H1 (cell line): ENCODE measurements around the gene CSRP1. TPM values are rescaled to one million over a fixed set of nuclear protein-coding genes. Genes with fewer than 3 reads are reported as not detected.

Experiments
- ATF2 ChIP-seq: IDR thresholded peaks from 2 replicates; pipeline ENCODE4 v1.6.1; 2012; ENCODE audit warnings: low read length, inconsistent platforms
- CHD2 ChIP-seq: IDR thresholded peaks from 2 replicates; pipeline ENCODE4 v1.6.1; 2012; ENCODE audit warnings: low read length, improper control_type of control experiment
- EP300 ChIP-seq, 2 experiments: IDR thresholded peaks; 1 replicate in 1 of 2; 2 replicates in 1 of 2; pipeline ENCODE4 v1.6.1; 2011 to 2012; ENCODE audit warnings: low read depth in 2 of 2, low read length in 2 of 2, mild to moderate bottlenecking in 2 of 2, borderline replicate concordance in 1 of 2, inconsistent platforms in 1 of 2, moderate library complexity in 1 of 2
- HDAC6 ChIP-seq: IDR thresholded peaks from one replicate; pipeline ENCODE4 v1.7.1; 2012; ENCODE audit warnings: low read depth, mild to moderate bottlenecking, inconsistent platforms, low read length, moderate library complexity
- KDM1A ChIP-seq: fragments of 200-600, 300-600 bp; sonication (generic); IDR thresholded peaks from 2 replicates; pipeline ENCODE4 v1.7.1; 2016; ENCODE audit warnings: mild to moderate bottlenecking, low read length, borderline replicate concordance
- RAD21 ChIP-seq, 2 experiments: IDR thresholded peaks in 1 of 2; conservative IDR thresholded peaks in 1 of 2; 2 replicates each; pipeline ENCODE4 v1.6.1; 2011; ENCODE audit warnings: low read depth in 2 of 2, low read length in 2 of 2, improper control_type of control experiment in 1 of 2, inconsistent platforms in 1 of 2, mild to moderate bottlenecking in 1 of 2, moderate library complexity in 1 of 2
- SIN3A ChIP-seq, 2 experiments: IDR thresholded peaks in 1 of 2; conservative IDR thresholded peaks in 1 of 2; 2 replicates each; pipeline ENCODE4 v1.6.1; 2011 to 2012; ENCODE audit warnings: low read length in 2 of 2, improper control_type of control experiment in 1 of 2, low read depth in 1 of 2, mild to moderate bottlenecking in 1 of 2
- SIRT6 ChIP-seq: IDR thresholded peaks from one replicate; pipeline ENCODE4 v1.7.1; 2012; ENCODE audit warnings: low read length, inconsistent platforms
- SIX5 ChIP-seq: IDR thresholded peaks from 2 replicates; pipeline ENCODE4 v1.6.1; 2011; ENCODE audit warnings: mild to moderate bottlenecking, low read depth, low read length
- polyA plus RNA-seq, 7 experiments: library from polyadenylated mRNA; depleted of rRNA in 3 of 7; stranded (reverse) in 5 of 7; unstranded in 2 of 7; fragments of >200 nt in 5 of 7; fragments of 200-250 nt in 2 of 7; gene quantifications; 1 replicate in 5 of 7; 2 replicates in 1 of 7; 4 replicates in 1 of 7; pipeline versions ENCODE4 v1.2.1 to v1.2.3, GENCODE V29; 2011 to 2013; ENCODE audit warnings: missing spikeins in 2 of 7, mixed read lengths in 2 of 7
- total RNA-seq: library from RNA; stranded (reverse); fragmentation: NEBNext Ultra II Directional; extraction: Animal tissue kit (Norgen Biotek cat#: 25700); gene quantifications from 2 replicates; pipeline ENCODE4 v1.2.1, GENCODE V29; 2021
- TF ChIP-seq, protein P1 (sequence below): IDR thresholded peaks from 2 replicates; pipeline ENCODE4 v1.6.1; 2012; ENCODE audit warnings: inconsistent platforms

The CSRP1 gene
- total and polyA plus RNA-seq, 2 of the 8 experiments (the other 6 are each of a cell fraction or from before 2014, with no cell fraction given) = 14.2 to 22.3 TPM

GRCh38 chr1:201531551-201532425, 24.9 kb upstream of the CSRP1 start (continued):
- TF ChIP-seq EP300 (IDR thresholded peaks at IDR 0.05; ENCODE audit: borderline replicate concordance in 1 of 2, low read depth in 2 of 2, low read length in 2 of 2) (no peak), ATF2 (no peak), RAD21 (IDR thresholded peaks at IDR 0.05 in 1 of 2, conservative IDR thresholded peaks at IDR 0.05 in 1 of 2; ENCODE audit: low read depth in 2 of 2, low read length in 2 of 2) (no peak), HDAC6 (no peak), SIN3A (conservative IDR thresholded peaks at IDR 0.05 in 1 of 2, IDR thresholded peaks at IDR 0.05 in 1 of 2; ENCODE audit: low read depth in 1 of 2, low read length in 2 of 2) (no peak), KDM1A (no peak), SIX5 (no peak), CHD2 (no peak), SIRT6 (no peak)
- TF ChIP-seq, protein P1, sequence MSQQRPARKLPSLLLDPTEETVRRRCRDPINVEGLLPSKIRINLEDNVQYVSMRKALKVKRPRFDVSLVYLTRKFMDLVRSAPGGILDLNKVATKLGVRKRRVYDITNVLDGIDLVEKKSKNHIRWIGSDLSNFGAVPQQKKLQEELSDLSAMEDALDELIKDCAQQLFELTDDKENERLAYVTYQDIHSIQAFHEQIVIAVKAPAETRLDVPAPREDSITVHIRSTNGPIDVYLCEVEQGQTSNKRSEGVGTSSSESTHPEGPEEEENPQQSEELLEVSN = no peak
